ENCODE data around the gene EBF4.
A peak's percentile ranks its signal among the peaks of the same experiment; 100 is the strongest.
"Not testable (repeated sequence)": the region's sequence is repeated elsewhere in the genome, so short reads cannot be mapped to it uniquely, and the experiment has no call there.

EBF4 gene

GRCh38 chr20:2672446-2672845, 20.1 kb upstream of the EBF4 start:
- no peak for DNase-seq

GRCh38 chr20:2673453-2673852, 19.1 kb upstream of the EBF4 start:
- DNase-seq = no peak

- DNase-seq = no peak
Measured at GRCh38 chr20:2680046-2680445, 12.5 kb upstream of the EBF4 start.

GRCh38 chr20:2682040-2682439, 10.5 kb upstream of the EBF4 start:
- DNase-seq = not testable (repeated sequence)

- DNase-seq = not testable (repeated sequence)
Measured at GRCh38 chr20:2684817-2685216, 7.8 kb upstream of the EBF4 start.

- DNase-seq = no peak
Measured at GRCh38 chr20:2687514-2687913, 5.1 kb upstream of the EBF4 start.

GRCh38 chr20:2688041-2688591, 4.5 kb upstream of the EBF4 start:
- peak in 1 of 2 experiments; percentile 22 for DNase-seq

- DNase-seq = no peak
Measured at GRCh38 chr20:2690213-2690612, 2.4 kb upstream of the EBF4 start.

- no peak for DNase-seq
Measured at GRCh38 chr20:2690718-2691117, 1.9 kb upstream of the EBF4 start.

- DNase-seq = no peak
Measured at GRCh38 chr20:2691127-2691526, 1.5 kb upstream of the EBF4 start.

GRCh38 chr20:2691663-2692035, 931 bp upstream of the EBF4 start:
- DNase-seq = no peak

- DNase-seq = no peak
Measured at GRCh38 chr20:2692886-2693285, 306 bp downstream of the EBF4 start.

- DNase-seq = no peak
Measured at GRCh38 chr20:2693286-2694007, 867 bp downstream of the EBF4 start.

GRCh38 chr20:2694008-2694471, 1.5 kb downstream of the EBF4 start:
- no peak for DNase-seq

- DNase-seq = no peak
Measured at GRCh38 chr20:2694519-2694918, 1.9 kb downstream of the EBF4 start.

- DNase-seq = no peak
Measured at GRCh38 chr20:2695206-2695983, 2.8 kb downstream of the EBF4 start.

GRCh38 chr20:2695984-2696525, 3.5 kb downstream of the EBF4 start:
- not testable (repeated sequence) for DNase-seq

GRCh38 chr20:2696646-2697045, 4.1 kb downstream of the EBF4 start:
- DNase-seq = no peak

- DNase-seq = no peak
Measured at GRCh38 chr20:2697768-2698167, 5.2 kb downstream of the EBF4 start.

- DNase-seq = no peak
Measured at GRCh38 chr20:2698186-2698817, 5.7 kb downstream of the EBF4 start.

- no peak for DNase-seq
Measured at GRCh38 chr20:2698912-2699311, 6.3 kb downstream of the EBF4 start.

GRCh38 chr20:2699775-2700413, 7.3 kb downstream of the EBF4 start:
- DNase-seq = no peak

All from NCI-H446 (cell line).